SU-DHL-6 (cell line): Measurements from ENCODE around the gene RILP.

Experiments
- EZH2phosphoT487 ChIP-seq: fragments of 200-600 bp; sonication (generic), shearing (Covaris generic); conservative IDR thresholded peaks from 2 replicates; pipeline ENCODE4 v1.6.1; 2018; ENCODE audit warnings: mild to moderate bottlenecking, antibody characterized with exemption, low read length, moderate library complexity, mixed read lengths
- TF ChIP-seq, protein P1 (sequence below): fragments of 200-600 bp; sonication (generic); IDR thresholded peaks from one replicate; pipeline ENCODE4 v1.5.1; 2017; ENCODE audit warnings: antibody characterized with exemption, mild to moderate bottlenecking, low read length, moderate library complexity; ENCODE audit not compliant: insufficient read depth, poor library complexity, severe bottlenecking

DNA sequence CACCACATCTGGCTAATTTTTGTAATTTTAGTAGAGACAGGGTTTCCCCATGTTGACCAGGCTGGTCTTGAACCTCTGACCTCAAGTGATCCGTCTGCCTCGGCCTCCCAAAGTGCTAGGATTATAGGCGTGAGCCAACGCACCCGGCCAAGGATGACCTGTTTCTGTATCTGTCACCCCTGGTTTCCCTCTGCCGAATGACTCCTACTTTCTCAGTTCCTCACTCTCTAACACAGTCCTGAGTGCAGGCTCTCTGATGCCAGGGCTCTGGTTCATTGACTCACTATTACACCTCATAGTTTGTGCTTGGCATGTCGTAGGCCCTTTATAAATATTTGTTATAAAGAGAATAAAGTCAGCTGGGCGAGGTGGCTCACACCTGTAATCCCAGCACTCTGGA is 45.7 kb upstream of the RILP start:
- TF ChIP-seq, protein P1, sequence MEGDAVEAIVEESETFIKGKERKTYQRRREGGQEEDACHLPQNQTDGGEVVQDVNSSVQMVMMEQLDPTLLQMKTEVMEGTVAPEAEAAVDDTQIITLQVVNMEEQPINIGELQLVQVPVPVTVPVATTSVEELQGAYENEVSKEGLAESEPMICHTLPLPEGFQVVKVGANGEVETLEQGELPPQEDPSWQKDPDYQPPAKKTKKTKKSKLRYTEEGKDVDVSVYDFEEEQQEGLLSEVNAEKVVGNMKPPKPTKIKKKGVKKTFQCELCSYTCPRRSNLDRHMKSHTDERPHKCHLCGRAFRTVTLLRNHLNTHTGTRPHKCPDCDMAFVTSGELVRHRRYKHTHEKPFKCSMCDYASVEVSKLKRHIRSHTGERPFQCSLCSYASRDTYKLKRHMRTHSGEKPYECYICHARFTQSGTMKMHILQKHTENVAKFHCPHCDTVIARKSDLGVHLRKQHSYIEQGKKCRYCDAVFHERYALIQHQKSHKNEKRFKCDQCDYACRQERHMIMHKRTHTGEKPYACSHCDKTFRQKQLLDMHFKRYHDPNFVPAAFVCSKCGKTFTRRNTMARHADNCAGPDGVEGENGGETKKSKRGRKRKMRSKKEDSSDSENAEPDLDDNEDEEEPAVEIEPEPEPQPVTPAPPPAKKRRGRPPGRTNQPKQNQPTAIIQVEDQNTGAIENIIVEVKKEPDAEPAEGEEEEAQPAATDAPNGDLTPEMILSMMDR, result no peak
- TF ChIP-seq EZH2phosphoT487, result no peak
